Measurements from ENCODE around the gene ARF4.
"Not testable (repeated sequence)": the region's sequence is repeated elsewhere in the genome, so short reads cannot be mapped to it uniquely, and the experiment has no call there.

- not testable (repeated sequence) for TF ChIP-seq CTCF (IDR thresholded peaks at IDR 0.05); ZFX (IDR thresholded peaks at IDR 0.05; ENCODE audit: borderline replicate concordance)
Observed at GRCh38 chr3:57634259-57634658, 37.1 kb upstream of the ARF4 start.
